C4-2B (cell line): ENCODE data around the gene FOXP1.

ENCODE experiments used
- H3K27ac ChIP-seq: fragments of 450-650 bp; 2 replicates; pipeline ENCODE4 v1.5.1; 2017
- CTCF ChIP-seq: fragments of 450-650 bp; conservative IDR thresholded peaks from 2 replicates; pipeline ENCODE4 v1.5.1; 2017; ENCODE audit warnings: mild to moderate bottlenecking
- ZFX ChIP-seq: fragments of 450-650 bp; IDR thresholded peaks from 2 replicates; pipeline ENCODE4 v1.6.1; 2017

The FOXP1 gene

DNA sequence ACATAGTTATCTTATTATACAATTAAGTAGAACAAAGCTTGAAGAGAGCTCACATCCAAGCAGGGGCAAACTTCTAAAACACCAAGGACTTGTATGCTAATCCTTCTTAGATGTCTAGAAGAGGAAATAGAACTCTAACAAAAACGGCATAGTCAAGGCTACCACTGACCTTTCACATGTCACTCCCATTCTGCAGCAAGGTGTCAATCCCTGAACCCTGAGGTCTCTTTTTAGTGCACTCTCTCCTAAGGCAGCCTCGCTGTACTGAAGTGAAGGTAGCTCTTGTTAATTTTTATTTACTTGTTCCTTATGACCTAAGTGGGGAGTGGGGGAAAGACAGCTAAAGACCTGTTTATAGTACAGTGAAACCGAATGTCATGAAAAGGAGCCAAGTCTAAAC lies 506.5 kb downstream of the FOXP1 start:
- TF ChIP-seq CTCF (no peak), ZFX (no peak)
- H3K27ac ChIP-seq, result no peak overlapping the region

DNA sequence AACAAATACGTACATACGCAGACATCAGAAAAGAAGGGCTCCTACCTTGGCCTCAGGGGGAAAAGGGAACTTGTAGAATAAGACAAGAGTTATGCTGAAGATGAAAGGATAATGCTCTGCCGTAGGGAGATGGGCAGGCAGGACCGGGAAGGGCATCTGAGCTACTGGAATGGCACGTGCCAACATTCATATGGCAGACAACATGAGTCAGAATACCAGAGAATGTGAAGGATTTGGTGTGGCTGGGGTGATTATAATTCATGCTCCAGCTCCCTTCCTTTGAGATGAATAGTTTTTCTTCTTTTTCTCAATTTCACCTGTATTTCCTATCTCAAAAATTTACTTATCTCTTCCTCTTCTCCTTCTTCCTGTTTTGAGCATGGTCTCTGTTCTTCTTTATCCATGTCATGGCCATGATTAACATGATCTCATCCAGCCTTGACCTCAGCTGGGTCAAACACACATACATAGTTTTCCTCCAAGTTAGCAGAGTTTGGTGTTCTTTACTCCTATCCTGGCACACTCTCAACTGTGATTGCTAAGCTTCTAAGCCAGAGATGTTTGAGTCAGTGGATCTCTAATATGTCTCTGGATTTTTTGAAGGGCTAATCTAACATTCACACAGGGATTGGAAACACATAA lies 507.0 kb downstream of the FOXP1 start:
- H3K27ac ChIP-seq, result no peak overlapping the region
- TF ChIP-seq CTCF (no peak), ZFX (no peak)

GRCh38 chr3:71075494-71075893 lies 508.0 kb downstream of the FOXP1 start:
- H3K27ac ChIP-seq, result no peak overlapping the region

GRCh38 chr3:71074423-71074822 lies 509.1 kb downstream of the FOXP1 start:
- TF ChIP-seq CTCF, result no peak
- TF ChIP-seq ZFX, result no peak
- no peak overlapping the region for H3K27ac ChIP-seq

More at GRCh38 chr3:71075494-71075893, 508.0 kb downstream of the FOXP1 start:
- no peak for TF ChIP-seq CTCF
- no peak for TF ChIP-seq ZFX

DNA sequence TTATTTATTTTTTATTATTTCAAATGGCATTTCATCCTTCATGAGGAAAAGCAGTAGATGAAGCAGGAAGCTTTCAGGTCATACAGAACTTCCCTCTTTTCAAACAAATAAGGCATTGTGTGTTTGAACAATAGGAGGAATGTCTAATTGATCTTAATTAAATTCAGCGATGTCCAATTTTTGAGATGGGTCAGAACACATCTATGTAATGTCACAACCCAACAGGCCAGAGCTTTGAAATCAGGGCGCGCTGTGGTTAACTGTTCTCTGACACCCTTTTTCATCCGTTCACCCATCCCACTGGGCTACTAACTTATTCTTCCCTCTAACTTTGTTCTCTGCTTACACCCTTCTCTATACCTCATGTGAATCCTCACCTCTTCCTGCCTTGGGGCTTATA lies 510.5 kb downstream of the FOXP1 start:
- TF ChIP-seq CTCF (no peak), ZFX (no peak)
- H3K27ac ChIP-seq, result no peak overlapping the region

- no peak overlapping the region for H3K27ac ChIP-seq
- TF ChIP-seq CTCF, result no peak
- no peak for TF ChIP-seq ZFX
These were observed 511.2 kb downstream of the FOXP1 start for GRCh38 chr3:71072287-71072686.

GRCh38 chr3:71070497-71071463 lies 512.7 kb downstream of the FOXP1 start:
- TF ChIP-seq ZFX (no peak), CTCF (no peak)
- no peak overlapping the region for H3K27ac ChIP-seq
